Lower leg skin (tissue), 3 donors: ENCODE measurements around the gene OR8G1.

Experiments
- CTCF ChIP-seq, 3 donors: fragments of 450-650 bp; IDR thresholded peaks; one replicate each; pipeline ENCODE4 v1.5.1; 2016; ENCODE audit warnings: antibody characterized with exemption in 3 of 3, mild to moderate bottlenecking in 3 of 3, moderate library complexity in 2 of 3
- POLR2A ChIP-seq, 2 donors: fragments of 450-650 bp; IDR thresholded peaks; one replicate each; pipeline ENCODE4 v1.6.1; 2016 to 2017; ENCODE audit warnings: antibody characterized with exemption in 2 of 2, mild to moderate bottlenecking in 1 of 2, moderate library complexity in 1 of 2

DNA sequence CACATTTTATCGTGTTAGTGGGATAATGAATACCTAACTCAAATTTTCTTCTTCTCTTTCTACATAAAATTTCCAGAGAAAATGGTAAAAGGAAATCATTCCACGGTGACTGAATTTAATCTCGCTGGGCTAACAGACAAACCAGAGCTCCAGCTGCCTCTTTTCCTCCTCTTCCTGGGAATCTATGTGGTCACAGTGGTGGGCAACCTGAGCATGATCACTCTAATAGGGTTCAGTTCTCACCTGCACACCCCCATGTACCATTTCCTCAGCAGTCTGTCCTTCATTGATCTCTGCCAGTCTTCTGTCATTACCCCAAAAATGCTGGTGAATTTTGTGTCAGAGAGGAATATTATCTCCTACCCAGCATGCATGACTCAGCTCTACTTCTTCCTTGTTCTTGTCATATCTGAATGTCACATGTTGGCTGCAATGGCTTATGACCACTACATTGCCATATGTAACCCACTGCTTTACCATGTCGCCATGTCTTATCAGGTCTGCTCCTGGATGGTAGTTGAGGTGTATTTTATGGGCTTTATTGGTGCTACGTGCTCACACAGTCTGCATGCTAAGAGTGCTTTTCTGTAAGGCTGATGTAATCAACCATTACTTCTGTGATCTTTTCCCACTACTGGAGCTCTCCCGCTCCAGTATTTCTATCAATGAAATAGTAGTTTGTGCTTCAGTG, 33.6 kb upstream of the OR8G1 start:
- TF ChIP-seq CTCF (IDR thresholded peaks at IDR 0.05): no peak
- TF ChIP-seq POLR2A (IDR thresholded peaks at IDR 0.05): no peak
